DMS79 treated with DMSO at 0.1 percent for 48 hours (cell line): Measurements from ENCODE around the gene AP3B1.
"Not testable (repeated sequence)": the region's sequence is repeated elsewhere in the genome, so short reads cannot be mapped to it uniquely, and the experiment has no call there.

Source experiments
- DNase-seq: peaks from one replicate; lab custom pipeline; 2025; lab: John Stamatoyannopoulos, UW

AP3B1 gene

GRCh38 chr5:78245136-78245535 lies 49.4 kb downstream of the AP3B1 start:
- DNase-seq: no peak

GRCh38 chr5:78243639-78244038 lies 50.9 kb downstream of the AP3B1 start:
- no peak for DNase-seq

GRCh38 chr5:78243091-78243490 lies 51.4 kb downstream of the AP3B1 start:
- DNase-seq: no peak

GRCh38 chr5:78242001-78242400 lies 52.5 kb downstream of the AP3B1 start:
- DNase-seq: no peak

GRCh38 chr5:78237911-78238310 lies 56.6 kb downstream of the AP3B1 start:
- no peak for DNase-seq

- DNase-seq: no peak
Measured at GRCh38 chr5:78236046-78236445, 58.5 kb downstream of the AP3B1 start.

GRCh38 chr5:78235289-78235688 lies 59.2 kb downstream of the AP3B1 start:
- no peak for DNase-seq

GRCh38 chr5:78234804-78235203 lies 59.7 kb downstream of the AP3B1 start:
- no peak for DNase-seq

- DNase-seq: no peak
Measured at GRCh38 chr5:78232163-78232562, 62.3 kb downstream of the AP3B1 start.

GRCh38 chr5:78224358-78224757 lies 70.1 kb downstream of the AP3B1 start:
- no peak for DNase-seq

- DNase-seq: no peak
Measured at GRCh38 chr5:78221964-78222451, 72.5 kb downstream of the AP3B1 start.

GRCh38 chr5:78221467-78221866 lies 73.0 kb downstream of the AP3B1 start:
- DNase-seq: no peak

- DNase-seq: no peak
Measured at GRCh38 chr5:78215972-78216371, 78.5 kb downstream of the AP3B1 start.

- DNase-seq: no peak
Measured at GRCh38 chr5:78215565-78215964, 78.9 kb downstream of the AP3B1 start.

- DNase-seq: no peak
Measured at GRCh38 chr5:78213799-78214198, 80.7 kb downstream of the AP3B1 start.

GRCh38 chr5:78211052-78211451 lies 83.4 kb downstream of the AP3B1 start:
- no peak for DNase-seq

- DNase-seq: no peak
Measured at GRCh38 chr5:78204241-78204640, 90.3 kb downstream of the AP3B1 start.

- DNase-seq: no peak
Measured at GRCh38 chr5:78203815-78204214, 90.7 kb downstream of the AP3B1 start.

GRCh38 chr5:78190402-78190801 lies 104.1 kb downstream of the AP3B1 start:
- no peak for DNase-seq

GRCh38 chr5:78188681-78189080 lies 105.8 kb downstream of the AP3B1 start:
- not testable (repeated sequence) for DNase-seq

GRCh38 chr5:78187172-78187571 lies 107.3 kb downstream of the AP3B1 start:
- peak; percentile 24 for DNase-seq

- DNase-seq: no peak
Measured at GRCh38 chr5:78182838-78183237, 111.7 kb downstream of the AP3B1 start.

GRCh38 chr5:78178356-78178755 lies 116.1 kb downstream of the AP3B1 start:
- no peak for DNase-seq

- not testable (repeated sequence) for DNase-seq
Measured at GRCh38 chr5:78170335-78170734, 124.2 kb downstream of the AP3B1 start.
